Naive thymus-derived CD4-positive, alpha-beta T cell (primary cell): Measurements from ENCODE around the gene ELAVL1. TPM values are rescaled to one million over a fixed set of nuclear protein-coding genes. Genes with fewer than 3 reads are reported as not detected.

Source experiments
- ATAC-seq: fragments of 150-1000 bp; cut with Tn5 transposase; 2 replicates; pipeline ENCODE4 v1.10.0; 2021; ENCODE audit warnings: mild to moderate bottlenecking, moderate library complexity
- CTCF ChIA-PET: fragments of 350-600 bp; sonication (Branson Sonifier 250); formaldehyde crosslinking; loops from one replicate; lab custom pipeline; 2021; ENCODE audit warnings: antibody characterized with exemption; lab: Charles Lee
- POLR2A ChIA-PET: fragments of 350-600 bp; sonication (Branson Sonifier 250); formaldehyde crosslinking; loops from one replicate; lab custom pipeline; 2021; ENCODE audit warnings: antibody characterized with exemption, inconsistent platforms; lab: Charles Lee
- DNase-seq, 9 donors: peaks; one replicate each; pipeline versions ENCODE4 v3.0.0 to v3.0.0-alpha.2; 2020 to 2022; ENCODE audit warnings: mixed read lengths in 1 of 9
- H3K27ac ChIP-seq: one replicate; pipeline ENCODE4 v1.7.0; 2013; ENCODE audit warnings: mild to moderate bottlenecking, low read depth, low read length, moderate library complexity
- H3K27me3 ChIP-seq, 2 donors: one replicate each; pipeline ENCODE4 v1.7.0; 2013; ENCODE audit warnings: low read length in 2 of 2, mild to moderate bottlenecking in 2 of 2, moderate library complexity in 2 of 2; ENCODE audit not compliant: control insufficient read depth in 2 of 2, insufficient read depth in 2 of 2
- H3K36me3 ChIP-seq, 3 experiments: 1 replicate in 2 of 3; 2 replicates in 1 of 3; pipeline ENCODE4 v1.7.0; 2013; ENCODE audit warnings: low read length in 3 of 3, mild to moderate bottlenecking in 3 of 3, moderate library complexity in 1 of 3; ENCODE audit not compliant: insufficient read depth in 3 of 3, control insufficient read depth in 2 of 3
- H3K4me1 ChIP-seq, 2 donors: one replicate each; pipeline ENCODE4 v1.7.0; 2013; ENCODE audit warnings: low read length in 2 of 2, mild to moderate bottlenecking in 2 of 2, moderate library complexity in 1 of 2; ENCODE audit not compliant: control insufficient read depth in 2 of 2, insufficient read depth in 2 of 2
- H3K4me3 ChIP-seq: 2 replicates; pipeline ENCODE4 v1.7.0; 2013; ENCODE audit warnings: mild to moderate bottlenecking, low read length
- H3K9me3 ChIP-seq, 3 experiments: 1 replicate in 2 of 3; 2 replicates in 1 of 3; pipeline ENCODE4 v1.7.0; 2013; ENCODE audit warnings: low read length in 3 of 3; ENCODE audit not compliant: control insufficient read depth in 2 of 3
- H3K27ac Mint-ChIP-seq, 9 donors: one replicate each; pipeline ENCODE4 v1.8.0; 2020 to 2022; ENCODE audit warnings: mixed read lengths in 9 of 9, mild to moderate bottlenecking in 8 of 9, moderate library complexity in 5 of 9, inconsistent platforms in 2 of 9
- H3K27me3 Mint-ChIP-seq, 5 donors: one replicate each; pipeline ENCODE4 v1.8.0; 2021 to 2022; ENCODE audit warnings: mixed read lengths in 5 of 5, mild to moderate bottlenecking in 1 of 5
- H3K36me3 Mint-ChIP-seq, 5 donors: one replicate each; pipeline ENCODE4 v1.8.0; 2020 to 2022; ENCODE audit warnings: mixed read lengths in 5 of 5, mild to moderate bottlenecking in 3 of 5, inconsistent platforms in 1 of 5
- H3K4me1 Mint-ChIP-seq, 7 donors: one replicate each; pipeline ENCODE4 v1.8.0; 2020 to 2022; ENCODE audit warnings: mixed read lengths in 7 of 7, mild to moderate bottlenecking in 3 of 7, inconsistent platforms in 1 of 7
- H3K4me3 Mint-ChIP-seq, 10 donors: one replicate each; pipeline ENCODE4 v1.8.0; 2020 to 2022; ENCODE audit warnings: mild to moderate bottlenecking in 10 of 10, mixed read lengths in 10 of 10, moderate library complexity in 6 of 10, inconsistent platforms in 2 of 10
- H3K9me3 Mint-ChIP-seq, 11 donors: one replicate each; pipeline ENCODE4 v1.8.0; 2020 to 2022; ENCODE audit warnings: mixed read lengths in 11 of 11, mild to moderate bottlenecking in 4 of 11, inconsistent platforms in 1 of 11, moderate library complexity in 1 of 11
- intact Hi-C, 2 donors: fragments of 100-400 bp; cut with micrococcal nuclease; formaldehyde crosslinking; loops; one replicate each; pipeline ENCODE4 v1.15.1; 2023
- polyA plus RNA-seq, 2 donors: library from polyadenylated mRNA; unstranded; fragments of 300-500 nt; fragmentation: Illumina TruSeq; gene quantifications; one replicate each; pipeline ENCODE4 v1.2.3, GENCODE V29; 2021
- total RNA-seq, 6 experiments: library from RNA in 5 of 6; stranded (reverse) in 5 of 6; gene quantifications; 1 replicate in 5 of 6; 2 replicates in 1 of 6; pipeline ENCODE4 v1.2.3 and lab custom pipeline; 2021 to 2026

ELAVL1 gene
- total and polyA plus RNA-seq, 7 experiments from 2014 or later, result 32.4 to 117 (median 49.6) TPM

GRCh38 chr19:7915250-7916102 is 90.0 kb downstream of the ELAVL1 start:
- no peaks in the 10 kb centered on the region for H3K9me3 ChIP-seq
- H3K36me3 ChIP-seq, result peaks cover 0 to 26% (median 0%) of the 10 kb centered on the region in 3 experiments
- Mint-ChIP-seq H3K4me3 (peak overlapping the region; percentile 50 to 77 (median 70)), H3K36me3 (peaks cover 4 to 18% (median 8%) of the 10 kb centered on the region in 5 donors), H3K27me3 (peaks cover 12 to 33% (median 14%) of the 10 kb centered on the region in 5 donors), H3K9me3 (peaks cover 0 to 5% (median 0%) of the 10 kb centered on the region in 11 donors), H3K4me1 (peaks cover 10 to 31% (median 25%) of the 10 kb centered on the region in 7 donors), H3K27ac (peak overlapping the region in 1 of 9 donors; percentile 43)
- H3K4me1 ChIP-seq, result peaks cover 14 to 21% of the 10 kb centered on the region in 2 donors
- H3K27me3 ChIP-seq, result peaks cover 3 to 20% of the 10 kb centered on the region in 2 donors
- ChIA-PET CTCF (interaction anchor here (0.8 kb wide), 1 partner anchor 46 kb away, joined by 3 read pairs; no protein-coding TSS in a partner anchor), POLR2A (interaction anchor here (0.7 to 1.3 kb wide), 2 partner anchors 9 to 55 kb away, joined by 3 to 4 read pairs; no protein-coding TSS in a partner anchor)
- DNase-seq (peak in 1 of 9 donors; percentile 12), ATAC-seq (no peak)
- H3K27ac ChIP-seq, result no peak overlapping the region
- no peak overlapping the region for H3K4me3 ChIP-seq
- intact Hi-C loops, result loop anchor here (1.0 to 10.0 kb wide), 3 partner anchors 11 to 1801 kb away; partner anchors contain the start of genes MAP2K7 (in 1 of the 2) and RFX2 (in 1 of the 2)

GRCh38 chr19:7914598-7915045 is 90.8 kb downstream of the ELAVL1 start, which contains the start of gene TGFBR3L:
TSS of gene TGFBR3L (plus strand) at chr19:7914830.
- peaks cover 7 to 28% (median 10%) of the 10 kb centered on the region in 5 donors for H3K27me3 Mint-ChIP-seq
- no peak within 1 kb of the TSS for H3K27ac ChIP-seq
- H3K4me3 ChIP-seq, result no peak within 1 kb of the TSS
- no peaks in the 10 kb centered on the region for H3K9me3 ChIP-seq
- peaks cover 4 to 20% (median 8%) of the 10 kb centered on the region in 5 donors for H3K36me3 Mint-ChIP-seq
- POLR2A ChIA-PET, result interaction anchor here (0.8 kb wide), 1 partner anchor 10 kb away, joined by 4 read pairs; no protein-coding TSS in a partner anchor
- H3K27ac Mint-ChIP-seq, result peak within 1 kb of the TSS in 2 of 9 donors; percentile 43 to 45
- CTCF ChIA-PET, result interaction anchor here (0.8 kb wide), 1 partner anchor 45 kb away, joined by 3 read pairs; no protein-coding TSS in a partner anchor
- H3K27me3 ChIP-seq, result peaks cover 3 to 20% of the 10 kb centered on the region in 2 donors
- H3K9me3 Mint-ChIP-seq, result peaks cover 0 to 3% (median 0%) of the 10 kb centered on the region in 11 donors
- ATAC-seq (no peak), DNase-seq (peak in 1 of 9 donors; percentile 6)
- intact Hi-C loops, result loop anchor here in 1 of 2 donors (10.0 kb wide), 1 partner anchor 1800 kb away; the partner anchor contains the start of gene RFX2
- H3K36me3 ChIP-seq, result peaks cover 0 to 35% (median 0%) of the 10 kb centered on the region in 3 experiments
- H3K4me1 Mint-ChIP-seq, result peaks cover 3 to 25% (median 19%) of the 10 kb centered on the region in 7 donors
- peaks cover 11 to 17% of the 10 kb centered on the region in 2 donors for H3K4me1 ChIP-seq
- H3K4me3 Mint-ChIP-seq, result peak within 1 kb of the TSS; percentile 50 to 77 (median 68)

GRCh38 chr19:7914099-7914498 is 91.3 kb downstream of the ELAVL1 start:
- peaks cover 9 to 14% of the 10 kb centered on the region in 2 donors for H3K4me1 ChIP-seq
- no peaks in the 10 kb centered on the region for H3K9me3 ChIP-seq
- no peak overlapping the region for H3K27ac ChIP-seq
- H3K36me3 ChIP-seq, result peaks cover 0 to 39% (median 0%) of the 10 kb centered on the region in 3 experiments
- CTCF ChIA-PET, result no interaction called here
- POLR2A ChIA-PET, result interaction anchor here (0.8 kb wide), 1 partner anchor 10 kb away, joined by 4 read pairs; no protein-coding TSS in a partner anchor
- peaks cover 0 to 23% (median 17%) of the 10 kb centered on the region in 7 donors for H3K4me1 Mint-ChIP-seq
- no peak overlapping the region for H3K4me3 Mint-ChIP-seq
- peaks cover 3 to 20% of the 10 kb centered on the region in 2 donors for H3K27me3 ChIP-seq
- H3K4me3 ChIP-seq, result no peak overlapping the region
- H3K27me3 Mint-ChIP-seq, result peaks cover 7 to 27% (median 9%) of the 10 kb centered on the region in 5 donors
- ATAC-seq (no peak), DNase-seq (no peak)
- peaks cover 4 to 20% (median 8%) of the 10 kb centered on the region in 5 donors for H3K36me3 Mint-ChIP-seq
- H3K9me3 Mint-ChIP-seq, result peaks cover 0 to 2% (median 0%) of the 10 kb centered on the region in 11 donors
- peak overlapping the region in 1 of 9 donors; percentile 45 for H3K27ac Mint-ChIP-seq
- intact Hi-C loops, result loop anchor here in 1 of 2 donors (10.0 kb wide), 1 partner anchor 1799 kb away; the partner anchor contains the start of gene RFX2

GRCh38 chr19:7913652-7914051 is 91.8 kb downstream of the ELAVL1 start:
- peaks cover 0 to 2% (median 0%) of the 10 kb centered on the region in 11 donors for H3K9me3 Mint-ChIP-seq
- CTCF ChIA-PET, result no interaction called here
- Histone ChIP-seq H3K4me1 (peaks cover 9 to 14% of the 10 kb centered on the region in 2 donors), H3K27me3 (peaks cover 3 to 18% of the 10 kb centered on the region in 2 donors), H3K27ac (no peak overlapping the region), H3K9me3 (no peaks in the 10 kb centered on the region), H3K36me3 (peaks cover 0 to 43% (median 0%) of the 10 kb centered on the region in 3 experiments), H3K4me3 (no peak overlapping the region)
- H3K36me3 Mint-ChIP-seq, result peaks cover 4 to 20% (median 8%) of the 10 kb centered on the region in 5 donors
- no peak overlapping the region for H3K4me3 Mint-ChIP-seq
- no peak overlapping the region for H3K27ac Mint-ChIP-seq
- peaks cover 0 to 22% (median 17%) of the 10 kb centered on the region in 7 donors for H3K4me1 Mint-ChIP-seq
- intact Hi-C loops, result loop anchor here in 1 of 2 donors (10.0 kb wide), 1 partner anchor 1799 kb away; the partner anchor contains the start of gene RFX2
- no peak for DNase-seq
- H3K27me3 Mint-ChIP-seq, result peaks cover 7 to 27% (median 9%) of the 10 kb centered on the region in 5 donors
- POLR2A ChIA-PET, result no interaction called here
- ATAC-seq, result no peak

- H3K36me3 ChIP-seq, result peaks cover 0 to 45% (median 0%) of the 10 kb centered on the region in 3 experiments
- Mint-ChIP-seq H3K9me3 (peaks cover 0 to 2% (median 0%) of the 10 kb centered on the region in 11 donors), H3K4me1 (peaks cover 0 to 18% (median 14%) of the 10 kb centered on the region in 7 donors), H3K4me3 (no peak overlapping the region), H3K27me3 (peaks cover 1 to 20% (median 8%) of the 10 kb centered on the region in 5 donors), H3K36me3 (peaks cover 4 to 20% (median 8%) of the 10 kb centered on the region in 5 donors), H3K27ac (peak overlapping the region in 1 of 9 donors; percentile 59)
- peaks cover 3 to 10% of the 10 kb centered on the region in 2 donors for H3K27me3 ChIP-seq
- ChIA-PET POLR2A (interaction anchor here (1.6 kb wide), 1 partner anchor 7 kb away, joined by 8 read pairs; the partner anchor contains the start of gene SNAPC2), CTCF (no interaction called here)
- DNase-seq, result peak in 1 of 9 donors; percentile 5
- no peak for ATAC-seq
- H3K4me3 ChIP-seq, result no peak overlapping the region
- intact Hi-C loops, result loop anchor here in 1 of 2 donors (10.0 kb wide), 1 partner anchor 1798 kb away; the partner anchor contains the start of gene RFX2
- no peak overlapping the region for H3K27ac ChIP-seq
- H3K4me1 ChIP-seq, result peaks cover 9 to 12% of the 10 kb centered on the region in 2 donors
- H3K9me3 ChIP-seq, result no peaks in the 10 kb centered on the region
Measured at GRCh38 chr19:7912697-7913564, 92.5 kb downstream of the ELAVL1 start.
